GM21619 (cell line): ENCODE measurements around the gene RAI1.
"Not testable (repeated sequence)": the region's sequence is repeated elsewhere in the genome, so short reads cannot be mapped to it uniquely, and the experiment has no call there.

Experiments used
- ATAC-seq: cut with Tn5 transposase; IDR thresholded peaks from one replicate; pipeline ENCODE4 v1.9.1; 2021; ENCODE audit not compliant: unreplicated experiment

The RAI1 gene

GRCh38 chr17:17664064-17664452, 17.2 kb upstream of the RAI1 start:
- ATAC-seq: no peak

DNA sequence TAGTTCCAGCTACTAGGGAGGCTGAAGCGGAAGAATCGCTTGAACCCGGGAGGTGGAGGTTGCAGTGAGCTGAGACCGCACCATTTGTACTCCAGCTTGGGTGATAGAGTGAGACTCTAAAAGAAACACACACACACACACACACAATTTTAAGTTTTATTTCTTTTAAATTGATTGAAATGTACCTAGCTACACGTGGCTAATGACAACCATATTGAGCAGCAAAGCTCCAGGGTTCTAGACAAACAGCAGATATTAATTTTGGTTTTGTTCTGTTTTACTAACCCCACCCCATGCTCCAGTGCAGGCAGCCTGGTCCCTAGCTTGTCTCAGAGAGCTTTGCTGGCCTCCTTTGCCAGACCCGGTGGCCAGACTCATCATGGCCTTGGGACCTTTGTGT, 16.0 kb upstream of the RAI1 start:
- no peak for ATAC-seq

- no peak for ATAC-seq
Measured at GRCh38 chr17:17666111-17666714, 15.0 kb upstream of the RAI1 start.

- no peak for ATAC-seq
Measured at GRCh38 chr17:17667231-17667630, 14.0 kb upstream of the RAI1 start.

- ATAC-seq: no peak
Measured at GRCh38 chr17:17667947-17668346, 13.3 kb upstream of the RAI1 start.

DNA sequence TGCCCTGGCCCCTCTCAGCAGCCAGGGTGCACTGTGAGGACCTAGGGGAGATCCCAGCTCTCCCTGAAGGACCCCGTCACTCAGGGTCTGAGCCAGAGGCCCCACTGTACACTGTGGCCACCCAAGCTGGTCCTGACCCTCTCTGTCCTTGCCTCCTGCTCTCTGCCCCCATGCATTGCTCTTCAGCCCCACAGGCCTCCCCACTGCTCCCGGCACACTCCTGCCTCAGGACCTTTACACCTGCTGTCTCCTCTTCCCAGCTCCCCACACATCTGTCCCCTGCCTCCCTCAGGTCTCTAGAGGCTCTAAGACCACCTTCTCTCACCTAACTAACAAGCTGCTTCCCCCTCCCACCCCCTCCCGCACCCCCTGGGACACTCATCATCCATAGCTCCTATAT, 12.9 kb upstream of the RAI1 start:
- no peak for ATAC-seq

GRCh38 chr17:17668775-17669579, 12.3 kb upstream of the RAI1 start:
- no peak for ATAC-seq

GRCh38 chr17:17669580-17670235, 11.6 kb upstream of the RAI1 start:
- ATAC-seq: no peak

DNA sequence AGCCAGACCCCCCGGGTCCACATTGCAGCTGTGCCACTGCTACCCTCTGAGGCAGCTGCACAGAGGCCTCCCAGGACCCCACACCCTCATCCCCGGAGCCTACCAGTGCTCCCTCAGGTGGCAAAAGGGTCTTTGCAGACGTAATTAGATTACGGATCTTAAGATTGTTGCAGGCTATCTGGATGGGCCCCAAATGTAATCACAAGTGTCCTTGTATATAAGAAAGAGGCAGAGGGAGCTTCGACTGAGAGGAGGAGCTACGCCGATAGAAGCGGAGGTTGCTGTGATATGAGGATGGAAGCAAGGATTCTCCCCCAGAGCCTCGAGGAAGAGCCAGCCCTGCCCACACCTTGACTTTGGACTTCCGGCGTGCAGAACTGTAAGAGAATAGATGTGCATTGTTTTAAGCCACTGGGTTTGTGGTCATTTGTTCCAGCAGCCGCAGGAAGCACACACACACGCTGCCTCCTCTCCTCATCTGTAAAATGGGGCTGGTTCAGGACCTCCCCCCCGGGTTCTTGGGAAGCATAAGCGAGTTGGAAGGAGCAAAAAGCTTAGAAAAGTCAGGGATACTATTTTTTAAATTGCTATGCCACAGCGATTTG, 10.5 kb upstream of the RAI1 start:
- no peak for ATAC-seq

DNA sequence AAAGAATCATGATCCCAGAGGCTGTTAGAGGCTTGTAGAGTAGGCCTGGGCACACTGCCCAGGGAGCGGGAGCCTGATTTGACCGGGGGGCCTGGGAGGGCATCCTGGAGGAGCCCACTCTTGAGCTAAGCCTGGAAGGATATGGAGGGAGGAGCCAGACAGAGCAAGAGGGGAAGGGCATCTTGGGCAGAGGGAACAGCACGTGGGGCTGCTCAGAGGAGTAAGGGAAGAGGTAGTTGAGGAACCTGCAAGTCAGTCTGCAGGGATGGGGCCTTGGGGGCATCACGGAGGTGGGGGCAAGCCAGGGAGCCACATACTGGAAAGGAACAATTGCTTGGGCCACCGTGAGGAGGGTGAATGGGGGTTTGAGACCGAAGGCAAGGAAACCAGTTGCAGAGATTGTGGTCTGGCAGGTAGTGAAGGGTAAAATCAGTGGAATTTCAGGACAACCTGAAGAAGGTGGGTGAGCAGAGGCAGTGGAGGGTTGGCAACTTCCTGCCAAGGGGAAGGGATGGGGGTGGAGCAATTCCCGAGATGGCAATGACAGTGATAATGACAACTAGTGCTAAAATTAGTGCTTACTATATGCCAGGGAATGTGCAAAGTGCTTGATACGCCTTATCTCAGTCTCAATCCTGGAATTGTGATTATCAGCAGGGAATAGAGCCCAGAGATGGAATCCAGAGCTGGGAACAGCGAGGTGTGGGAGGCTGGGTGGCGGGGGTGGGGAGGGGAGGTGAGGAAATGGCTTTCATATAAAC, 9.7 kb upstream of the RAI1 start:
- no peak for ATAC-seq

GRCh38 chr17:17672453-17673368, 8.5 kb upstream of the RAI1 start:
- ATAC-seq: no peak

- ATAC-seq: no peak
Measured at GRCh38 chr17:17675416-17675815, 5.8 kb upstream of the RAI1 start.

- no peak for ATAC-seq
Measured at GRCh38 chr17:17675925-17676534, 5.2 kb upstream of the RAI1 start.

- ATAC-seq: no peak
Measured at GRCh38 chr17:17676752-17677151, 4.5 kb upstream of the RAI1 start.

- ATAC-seq: no peak
Measured at GRCh38 chr17:17677299-17678040, 3.8 kb upstream of the RAI1 start.

GRCh38 chr17:17678063-17678699, 3.1 kb upstream of the RAI1 start:
- not testable (repeated sequence) for ATAC-seq

- no peak for ATAC-seq
Measured at GRCh38 chr17:17679243-17679642, 2.0 kb upstream of the RAI1 start.

- no peak for ATAC-seq
Measured at GRCh38 chr17:17679748-17680147, 1.5 kb upstream of the RAI1 start.
